Activated B cell treated with CpG ODN at 0.5 μM for 24 hours (primary cell): ENCODE measurements around the gene USP32. TPM values are rescaled to one million over a fixed set of nuclear protein-coding genes. Genes with fewer than 3 reads are reported as not detected.

ENCODE experiments used
- ATAC-seq: fragments of 200-7000 bp; cut with Tn5 transposase; one replicate; pipeline ENCODE4 v1.10.0; 2021; ENCODE audit warnings: low read depth, mild to moderate bottlenecking, moderate library complexity
- CTCF ChIA-PET: fragments of 350-600 bp; sonication (Branson Sonifier 250); formaldehyde crosslinking; loops from one replicate; lab custom pipeline; 2021; ENCODE audit warnings: antibody characterized with exemption; lab: Charles Lee
- POLR2A ChIA-PET: fragments of 350-600 bp; sonication (Branson Sonifier 250); formaldehyde crosslinking; loops from one replicate; lab custom pipeline; 2021; ENCODE audit warnings: antibody characterized with exemption; lab: Charles Lee
- DNase-seq: peaks from one replicate; pipeline ENCODE4 v3.0.0; 2022
- H3K27ac Mint-ChIP-seq: one replicate; pipeline ENCODE4 v1.8.0; 2020; ENCODE audit warnings: mixed read lengths
- H3K27me3 Mint-ChIP-seq: one replicate; pipeline ENCODE4 v1.8.0; 2021; ENCODE audit warnings: mixed read lengths
- H3K36me3 Mint-ChIP-seq: one replicate; pipeline ENCODE4 v1.8.0; 2021; ENCODE audit warnings: low read depth, mixed read lengths
- H3K4me1 Mint-ChIP-seq: one replicate; pipeline ENCODE4 v1.8.0; 2021; ENCODE audit warnings: mixed read lengths
- H3K4me3 Mint-ChIP-seq: one replicate; pipeline ENCODE4 v1.8.0; 2020; ENCODE audit warnings: mild to moderate bottlenecking, mixed read lengths
- H3K9me3 Mint-ChIP-seq: one replicate; pipeline ENCODE4 v1.8.0; 2020; ENCODE audit warnings: mixed read lengths
- intact Hi-C: fragments of 100-400 bp; cut with micrococcal nuclease; formaldehyde crosslinking; loops from one replicate; pipeline ENCODE4 v1.15.1; 2024
- total RNA-seq: library from RNA; stranded (reverse); gene quantifications from 2 replicates; pipeline ENCODE4 v1.2.3, GENCODE V29; 2022
- TF ChIP-seq, protein P1 (sequence below): fragments of 200-600 bp; IDR thresholded peaks from one replicate; pipeline ENCODE4 v1.8.0; 2022; ENCODE audit warnings: antibody characterized with exemption, mild to moderate bottlenecking

Gene USP32
- total RNA-seq, 1 donor from 2014 or later = 59.2 TPM

DNA sequence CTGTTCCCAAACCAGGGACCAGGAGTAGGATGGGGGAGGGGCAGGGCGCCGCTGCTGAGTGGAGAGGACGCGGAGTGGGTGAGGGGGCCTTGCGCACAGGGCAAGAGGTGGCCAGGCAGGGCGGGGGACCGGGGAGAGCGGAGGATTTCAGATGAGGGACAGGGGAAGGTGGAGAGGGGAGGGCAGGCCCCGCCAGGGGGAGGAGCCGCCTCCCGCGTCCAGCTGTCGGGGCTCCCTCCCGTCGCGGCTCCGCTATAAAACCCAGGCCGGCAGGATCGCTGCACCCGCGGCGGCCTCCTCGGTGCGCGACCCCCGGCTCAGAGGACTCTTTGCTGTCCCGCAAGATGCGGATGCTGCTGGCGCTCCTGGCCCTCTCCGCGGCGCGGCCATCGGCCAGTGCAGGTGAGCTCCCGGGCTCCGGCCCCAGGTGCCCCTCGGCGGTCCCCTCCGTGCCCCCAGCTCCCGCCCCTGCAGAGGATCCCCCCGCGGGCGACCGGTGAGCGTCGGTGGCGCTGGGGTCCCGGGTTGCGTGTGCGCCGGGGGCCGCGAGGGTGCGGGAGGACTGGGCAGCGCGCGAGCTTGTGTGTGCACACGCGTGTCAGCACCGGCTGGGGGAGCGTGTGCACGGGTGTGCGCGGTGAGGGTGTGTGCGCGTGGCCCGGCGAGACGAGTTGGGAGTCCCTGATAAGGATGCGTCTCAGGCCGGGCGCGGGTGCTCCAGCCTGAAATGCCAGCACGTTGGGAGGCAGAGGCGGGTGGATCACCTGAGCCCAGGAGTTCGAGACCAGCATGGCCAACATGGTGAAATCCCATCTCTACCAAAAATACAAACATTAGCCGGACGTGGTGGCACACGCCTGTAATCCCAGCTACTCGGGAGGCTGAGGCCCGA lies 242.0 kb downstream of the USP32 start, which contains the start of gene CA4:
Gene CA4 (plus strand): TSS at position 283 of the 892 bp plus-strand sequence. CDS start 62 bp downstream, at position 345.
- TF ChIP-seq, protein P1, sequence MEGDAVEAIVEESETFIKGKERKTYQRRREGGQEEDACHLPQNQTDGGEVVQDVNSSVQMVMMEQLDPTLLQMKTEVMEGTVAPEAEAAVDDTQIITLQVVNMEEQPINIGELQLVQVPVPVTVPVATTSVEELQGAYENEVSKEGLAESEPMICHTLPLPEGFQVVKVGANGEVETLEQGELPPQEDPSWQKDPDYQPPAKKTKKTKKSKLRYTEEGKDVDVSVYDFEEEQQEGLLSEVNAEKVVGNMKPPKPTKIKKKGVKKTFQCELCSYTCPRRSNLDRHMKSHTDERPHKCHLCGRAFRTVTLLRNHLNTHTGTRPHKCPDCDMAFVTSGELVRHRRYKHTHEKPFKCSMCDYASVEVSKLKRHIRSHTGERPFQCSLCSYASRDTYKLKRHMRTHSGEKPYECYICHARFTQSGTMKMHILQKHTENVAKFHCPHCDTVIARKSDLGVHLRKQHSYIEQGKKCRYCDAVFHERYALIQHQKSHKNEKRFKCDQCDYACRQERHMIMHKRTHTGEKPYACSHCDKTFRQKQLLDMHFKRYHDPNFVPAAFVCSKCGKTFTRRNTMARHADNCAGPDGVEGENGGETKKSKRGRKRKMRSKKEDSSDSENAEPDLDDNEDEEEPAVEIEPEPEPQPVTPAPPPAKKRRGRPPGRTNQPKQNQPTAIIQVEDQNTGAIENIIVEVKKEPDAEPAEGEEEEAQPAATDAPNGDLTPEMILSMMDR = no peak
- Mint-ChIP-seq H3K4me3 (peak within 1 kb of the TSS; percentile 62), H3K36me3 (no peaks in the 10 kb centered on the region), H3K27ac (no peak within 1 kb of the TSS), H3K4me1 (peaks cover 20% of the 10 kb centered on the region), H3K27me3 (peaks cover 61% of the 10 kb centered on the region), H3K9me3 (no peaks in the 10 kb centered on the region)
- DNase-seq = no peak
- ChIA-PET CTCF (no interaction called here), POLR2A (no interaction called here)
- intact Hi-C loops = no loop called here
- no peak for ATAC-seq

DNA sequence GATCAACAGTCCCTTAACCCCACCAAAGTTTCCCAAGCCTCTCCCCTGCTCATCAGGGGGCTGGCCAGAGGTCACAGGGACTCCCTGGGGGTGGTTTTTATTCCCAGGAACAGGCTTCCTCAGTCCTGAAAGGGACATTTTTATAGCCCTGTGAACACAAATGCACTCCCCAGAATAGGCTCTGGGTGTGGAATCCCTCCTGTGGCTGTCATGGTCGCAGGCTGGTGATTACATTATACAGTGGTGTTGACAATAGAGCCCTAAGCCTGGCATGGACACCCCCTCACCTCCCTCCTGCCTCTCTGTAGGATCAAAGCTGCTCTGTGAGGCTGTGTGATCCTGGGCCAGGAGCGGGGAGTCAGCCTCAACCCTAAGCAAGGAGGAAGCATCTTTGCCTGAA lies 243.6 kb downstream of the USP32 start:
- Mint-ChIP-seq H3K36me3 (no peaks in the 10 kb centered on the region), H3K27ac (no peak overlapping the region), H3K4me3 (no peak overlapping the region), H3K9me3 (no peaks in the 10 kb centered on the region), H3K27me3 (peaks cover 65% of the 10 kb centered on the region), H3K4me1 (peaks cover 27% of the 10 kb centered on the region)
- DNase-seq = no peak
- ATAC-seq = no peak
- TF ChIP-seq, protein P1 = no peak
- CTCF ChIA-PET = no interaction called here
- POLR2A ChIA-PET = no interaction called here
- intact Hi-C loops = no loop called here

DNA sequence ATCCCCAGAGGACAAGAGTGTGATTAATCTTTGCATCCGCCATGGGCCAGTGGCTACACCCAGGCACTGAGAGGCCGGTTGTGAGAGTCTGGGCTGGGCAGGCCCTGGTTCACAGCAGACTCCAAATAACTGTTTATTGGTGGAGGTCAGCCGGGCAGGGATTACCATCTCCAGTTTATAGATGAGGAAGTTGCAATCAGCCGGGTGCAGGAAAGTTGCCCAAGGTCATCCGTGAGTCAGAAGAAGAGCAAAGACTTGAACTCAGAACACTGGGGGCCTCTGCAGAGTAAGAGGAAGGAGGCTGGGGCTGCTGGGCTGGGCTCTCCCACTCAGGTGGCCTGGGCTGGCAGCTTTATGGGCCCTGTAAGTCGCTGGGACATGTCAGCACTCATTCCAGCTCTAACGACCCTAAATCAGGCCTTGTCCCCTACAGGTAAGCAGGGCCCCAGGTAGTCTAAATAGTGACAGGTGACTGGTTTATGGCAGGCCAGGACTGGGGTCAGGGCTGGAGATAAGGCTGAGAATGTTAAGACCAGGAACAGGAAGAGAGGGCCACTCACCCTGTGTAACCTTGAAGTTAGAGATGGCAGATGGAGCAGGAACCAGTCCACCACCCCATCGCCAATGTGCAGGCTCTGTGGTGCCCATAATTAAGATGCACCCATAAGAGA lies 244.2 kb downstream of the USP32 start:
- Mint-ChIP-seq H3K27me3 (peaks cover 67% of the 10 kb centered on the region), H3K9me3 (no peaks in the 10 kb centered on the region), H3K4me1 (peaks cover 34% of the 10 kb centered on the region), H3K4me3 (no peak overlapping the region), H3K36me3 (no peaks in the 10 kb centered on the region), H3K27ac (no peak overlapping the region)
- ATAC-seq (no peak), DNase-seq (no peak)
- TF ChIP-seq, protein P1 = no peak
- POLR2A ChIA-PET = no interaction called here
- intact Hi-C loops = no loop called here
- CTCF ChIA-PET = no interaction called here

DNA sequence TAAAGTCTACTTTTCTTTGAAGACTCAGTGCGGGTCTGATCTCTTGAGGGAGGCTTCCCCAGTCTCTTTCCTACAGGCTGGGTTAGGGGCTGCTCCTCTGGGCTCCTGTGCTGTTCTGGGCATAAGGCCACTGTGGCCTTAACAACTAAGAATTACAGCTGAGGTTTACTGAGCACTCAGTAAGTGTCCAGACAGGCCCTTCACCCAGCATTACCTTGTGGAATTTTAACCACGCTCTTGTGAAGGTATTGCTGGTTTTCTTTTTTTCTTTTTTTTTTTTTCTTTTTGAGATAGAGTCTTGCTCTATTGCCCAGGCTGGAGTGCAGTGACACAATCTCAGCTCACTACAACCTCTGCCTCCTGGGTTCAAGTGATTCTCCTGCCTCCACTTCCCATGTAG lies 245.7 kb downstream of the USP32 start:
- DNase-seq = no peak
- POLR2A ChIA-PET = no interaction called here
- CTCF ChIA-PET = no interaction called here
- Mint-ChIP-seq H3K9me3 (no peaks in the 10 kb centered on the region), H3K27ac (no peak overlapping the region), H3K27me3 (peaks cover 61% of the 10 kb centered on the region), H3K36me3 (no peaks in the 10 kb centered on the region), H3K4me3 (no peak overlapping the region), H3K4me1 (peaks cover 32% of the 10 kb centered on the region)
- intact Hi-C loops = no loop called here
- no peak for ATAC-seq
- TF ChIP-seq, protein P1 = no peak
